GM19099 (cell line): ENCODE measurements around the gene ORC5.

ENCODE experiments used
- POLR2A ChIP-seq: IDR thresholded peaks from 3 replicates; pipeline ENCODE4 v1.6.1; 2011; ENCODE audit warnings: low read depth; ENCODE audit not compliant: insufficient read length; ENCODE audit errors: extremely low read depth

The ORC5 gene

GRCh38 chr7:104106108-104106905, 101.5 kb downstream of the ORC5 start:
- TF ChIP-seq POLR2A: no peak

GRCh38 chr7:104098890-104099289, 108.9 kb downstream of the ORC5 start:
- no peak for TF ChIP-seq POLR2A

- no peak for TF ChIP-seq POLR2A
Observed at GRCh38 chr7:104096683-104097082, 111.1 kb downstream of the ORC5 start.

- no peak for TF ChIP-seq POLR2A
Observed at GRCh38 chr7:104093127-104093526, 114.7 kb downstream of the ORC5 start.

- no peak for TF ChIP-seq POLR2A
Observed at GRCh38 chr7:104091242-104091641, 116.6 kb downstream of the ORC5 start.

- no peak for TF ChIP-seq POLR2A
Observed at GRCh38 chr7:104089612-104090011, 118.2 kb downstream of the ORC5 start.

- no peak for TF ChIP-seq POLR2A
Observed at GRCh38 chr7:104089061-104089460, 118.8 kb downstream of the ORC5 start.
